Suppressor macrophage (primary cell): ENCODE measurements around the gene ZNF497.
"Not testable (repeated sequence)": the region's sequence is repeated elsewhere in the genome, so short reads cannot be mapped to it uniquely, and the experiment has no call there.

ENCODE experiments used
- DNase-seq, 4 experiments: peaks; one replicate each; pipeline ENCODE4 v3.0.0-alpha.2; 2020 to 2022

Gene ZNF497

DNA sequence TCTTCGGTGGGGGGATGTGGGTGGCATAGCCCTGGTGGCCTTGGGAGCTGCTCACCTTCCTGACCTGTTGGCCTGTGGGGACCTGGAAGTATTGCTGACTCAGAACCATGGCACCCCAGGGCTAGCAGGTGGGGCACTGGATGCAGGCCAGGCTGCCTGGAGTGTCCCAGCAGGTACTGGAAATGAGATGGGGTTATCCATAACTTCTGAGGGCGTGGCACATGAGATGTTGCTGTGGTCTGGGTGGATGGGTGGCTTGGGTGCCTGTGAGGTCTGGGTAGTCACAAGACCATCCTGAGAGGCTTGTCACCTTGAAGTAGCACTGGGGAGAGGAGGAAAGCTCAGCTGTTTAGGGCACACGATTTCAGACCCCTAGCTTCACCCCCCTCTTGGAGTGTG is 32.3 kb upstream of the ZNF497 start:
- peak in 1 of 4 experiments; percentile 1 for DNase-seq

GRCh38 chr19:58393725-58394033 is 31.1 kb upstream of the ZNF497 start:
- DNase-seq, result no peak

- no peak for DNase-seq
Observed at GRCh38 chr19:58392945-58393724, 30.6 kb upstream of the ZNF497 start.

DNA sequence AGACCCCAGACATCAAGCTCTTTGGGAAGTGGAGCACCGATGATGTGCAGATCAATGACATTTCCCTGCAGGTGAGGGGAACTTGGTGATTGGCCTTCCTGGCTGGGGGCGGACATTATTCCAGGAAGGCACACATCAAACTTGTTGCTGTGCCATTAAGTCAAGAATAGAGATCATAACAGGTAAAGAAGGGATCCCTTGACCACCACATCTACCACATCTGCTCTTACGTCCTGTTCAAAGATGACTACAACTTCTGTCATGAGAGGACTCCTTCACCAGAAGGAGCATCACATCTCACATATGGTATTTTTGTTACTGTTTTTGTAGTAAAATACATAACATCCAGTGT is 25.6 kb upstream of the ZNF497 start:
- DNase-seq, result peak in 1 of 4 experiments; percentile 2

GRCh38 chr19:58387338-58388174 is 25.0 kb upstream of the ZNF497 start:
- peak in 1 of 4 experiments; percentile 9 for DNase-seq

DNA sequence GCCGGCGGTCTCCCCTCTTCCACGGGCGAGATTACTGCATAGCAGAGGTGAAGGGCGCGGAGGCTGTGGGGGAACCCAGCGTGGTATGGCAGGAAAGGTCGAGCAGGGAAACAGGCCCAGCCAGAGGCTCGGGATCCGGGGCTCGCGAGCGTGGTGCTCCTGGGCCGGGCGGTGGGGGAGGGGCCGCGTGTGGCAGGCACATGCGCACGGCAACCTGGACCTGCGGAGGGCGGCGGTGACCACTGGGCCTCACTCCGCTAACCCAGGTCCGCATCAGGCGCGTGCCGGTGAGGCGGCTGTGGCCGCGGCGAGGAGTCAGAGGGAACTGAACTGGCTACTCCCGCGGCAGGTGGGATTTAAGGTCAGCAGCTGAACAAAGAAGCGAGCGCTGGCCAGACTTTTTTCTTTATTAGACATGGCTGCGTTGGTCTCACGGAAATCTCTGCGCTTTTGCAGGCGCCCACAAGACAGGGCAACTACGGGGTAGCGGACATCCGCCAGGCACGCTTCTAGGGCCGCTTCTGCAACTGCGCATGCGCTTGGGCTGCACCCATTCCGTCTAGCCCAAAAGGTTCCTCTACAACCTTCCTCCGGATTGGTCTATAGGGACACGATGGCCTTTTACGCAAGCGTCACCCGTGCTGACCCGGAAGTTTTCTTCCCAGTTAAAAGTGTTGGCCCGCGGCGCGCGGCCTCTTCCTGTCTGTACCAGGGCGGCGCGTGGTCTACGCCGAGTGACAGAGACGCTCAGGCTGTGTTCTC is 24.2 kb upstream of the ZNF497 start, which contains the start of gene RPS5:
TSS of gene RPS5 (plus strand) at position 694 of the 762 bp plus-strand sequence. CDS start 869 bp downstream, outside the sequence.
- peak; percentile 98 to 100 (median 98) for DNase-seq

GRCh38 chr19:58385891-58386575 is 23.5 kb upstream of the ZNF497 start:
- DNase-seq, result no peak

- no peak for DNase-seq
Observed at GRCh38 chr19:58385313-58385890, 22.9 kb upstream of the ZNF497 start.

GRCh38 chr19:58382997-58383603 is 20.5 kb upstream of the ZNF497 start:
- DNase-seq, result no peak

- DNase-seq, result no peak
Observed at GRCh38 chr19:58381460-58382212, 19.1 kb upstream of the ZNF497 start.

- DNase-seq, result peak; percentile 99 to 100 (median 100)
Observed at GRCh38 chr19:58380662-58381459, 18.3 kb upstream of the ZNF497 start, which contains the start of gene ZNF837. ZNF837 (minus strand) TSS chr19:58381030; CDS start chr19:58369332, 11,698 bp downstream.

DNA sequence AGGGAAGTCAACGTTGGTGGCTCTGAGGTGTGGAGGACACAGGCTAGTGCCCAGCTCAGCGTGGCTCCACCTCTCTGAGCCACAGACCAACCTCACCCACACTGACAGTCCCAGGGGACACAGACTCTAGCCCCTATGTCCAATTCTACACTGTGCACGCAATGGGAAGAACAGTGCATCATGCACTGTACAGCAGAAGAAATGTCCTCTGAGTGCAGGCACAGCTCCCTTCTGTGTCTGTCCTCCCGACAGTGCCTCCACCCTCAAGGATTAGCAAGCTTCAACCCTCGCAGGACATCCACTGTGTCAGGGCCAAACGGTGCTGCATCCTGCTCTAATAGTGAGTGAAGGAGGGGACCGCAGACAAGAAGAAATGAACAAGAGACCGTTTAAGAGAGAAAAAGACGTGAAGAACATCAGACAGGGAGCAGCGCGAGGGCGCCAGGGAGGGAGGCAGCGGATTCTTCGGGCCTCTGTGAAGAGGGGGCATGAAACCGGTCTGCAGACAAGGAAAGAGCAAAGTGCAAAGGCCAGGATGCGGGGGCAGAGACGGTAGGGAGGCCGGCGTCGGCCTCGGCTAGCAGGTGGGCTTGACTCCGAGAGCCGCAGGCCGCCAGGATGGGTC is 17.6 kb upstream of the ZNF497 start:
- peak in 1 of 4 experiments; percentile 1 for DNase-seq

- DNase-seq, result no peak
Observed at GRCh38 chr19:58379246-58379645, 16.7 kb upstream of the ZNF497 start.

DNA sequence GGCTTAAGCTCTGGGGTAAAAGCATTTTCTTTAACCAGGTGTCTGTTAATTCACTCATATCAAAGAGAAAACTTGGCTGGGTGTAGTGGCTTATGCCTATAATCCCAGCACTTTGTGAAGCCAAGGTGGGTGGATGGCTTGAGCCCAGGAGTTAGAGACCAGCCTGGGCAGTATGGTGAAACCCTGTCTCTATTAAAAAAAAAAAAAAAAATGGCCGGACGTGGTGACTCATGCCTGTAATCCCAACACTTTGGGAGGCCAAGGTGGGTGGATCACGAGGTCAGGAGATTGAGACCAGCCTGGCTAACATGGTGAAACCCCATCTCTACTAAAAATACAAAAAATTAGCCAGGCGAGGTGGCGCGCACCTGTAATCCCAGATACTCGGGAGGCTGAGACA is 14.2 kb upstream of the ZNF497 start:
- not testable (repeated sequence) for DNase-seq

DNA sequence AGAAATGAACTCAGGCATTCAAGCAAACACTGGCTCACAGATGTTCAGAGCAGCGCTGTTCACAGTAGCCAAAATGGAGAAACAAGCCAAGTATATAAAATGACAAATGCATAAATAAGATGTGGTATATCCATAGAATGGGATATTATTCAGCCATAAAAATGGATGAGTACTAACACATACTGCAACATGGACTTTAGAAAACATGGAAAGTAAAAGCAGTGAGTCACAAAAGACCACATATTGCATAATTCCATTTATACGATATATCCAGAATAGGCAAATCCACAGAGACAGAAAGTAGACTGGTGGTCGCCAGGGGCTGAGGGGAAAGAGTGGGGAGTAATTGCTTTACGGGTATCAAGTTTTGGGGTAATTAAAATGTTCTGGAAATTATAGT is 11.6 kb upstream of the ZNF497 start:
- no peak for DNase-seq

DNA sequence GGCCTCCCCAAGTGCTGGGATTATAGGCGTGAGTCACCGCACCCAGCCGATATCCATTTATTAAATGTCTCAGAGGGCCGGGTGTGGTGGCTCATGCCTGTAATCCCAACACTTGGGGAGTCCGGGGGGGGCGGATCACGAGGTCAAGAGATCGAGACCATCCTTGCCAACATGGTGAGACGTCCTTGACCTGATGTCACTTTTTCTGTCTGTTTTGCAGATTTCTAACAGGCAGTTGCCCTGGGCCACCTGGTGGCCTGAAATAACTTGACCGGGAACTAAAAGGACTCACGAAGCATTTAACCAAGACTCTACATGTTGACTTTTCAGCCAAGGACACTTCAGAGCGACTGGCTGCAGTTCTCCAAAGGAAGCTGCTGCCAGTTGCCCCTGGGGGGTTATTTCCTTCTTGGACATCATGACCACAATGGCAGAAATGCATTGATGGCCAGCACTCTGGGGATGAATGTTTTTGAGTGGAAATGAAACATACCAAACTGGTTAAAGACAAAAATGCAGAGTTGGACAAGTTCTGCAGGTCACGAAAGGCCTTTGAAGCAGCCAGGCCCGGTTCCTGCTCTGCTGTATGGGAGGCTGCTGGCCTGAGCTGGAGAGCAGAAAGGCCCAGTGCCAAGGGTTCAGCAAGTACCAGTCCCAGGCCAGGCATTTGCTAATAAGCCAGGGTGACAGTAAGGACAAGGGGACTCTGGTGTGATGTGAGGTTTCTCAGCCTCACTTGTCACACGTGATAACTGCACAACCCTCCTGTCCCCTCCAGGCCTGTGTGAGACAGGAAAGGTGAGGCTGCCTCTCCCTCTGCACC is 10.0 kb upstream of the ZNF497 start:
- DNase-seq, result no peak

- no peak for DNase-seq
Observed at GRCh38 chr19:58368561-58369360, 6.2 kb upstream of the ZNF497 start.
